Rectal smooth muscle tissue (tissue), 1 donor: ENCODE results near the gene ARMC7.
A peak's percentile ranks its signal among the peaks of the same experiment; 100 is the strongest.

Experiments
- H3K27ac ChIP-seq: one replicate; pipeline ENCODE4 v1.7.0; 2013; ENCODE audit warnings: low read depth, low read length, inconsistent platforms
- H3K27me3 ChIP-seq: one replicate; pipeline ENCODE4 v1.7.0; 2013; ENCODE audit warnings: low read length; ENCODE audit not compliant: control insufficient read depth, insufficient read depth
- H3K36me3 ChIP-seq: one replicate; pipeline ENCODE4 v1.7.0; 2013; ENCODE audit warnings: low read length; ENCODE audit not compliant: control insufficient read depth, insufficient read depth
- H3K4me1 ChIP-seq: one replicate; pipeline ENCODE4 v1.7.0; 2013; ENCODE audit warnings: low read length; ENCODE audit not compliant: control insufficient read depth, insufficient read depth
- H3K4me3 ChIP-seq: one replicate; pipeline ENCODE4 v1.7.0; 2013; ENCODE audit warnings: low read length
- H3K9ac ChIP-seq: one replicate; pipeline ENCODE4 v1.7.0; 2013; ENCODE audit warnings: low read length

The ARMC7 gene

DNA sequence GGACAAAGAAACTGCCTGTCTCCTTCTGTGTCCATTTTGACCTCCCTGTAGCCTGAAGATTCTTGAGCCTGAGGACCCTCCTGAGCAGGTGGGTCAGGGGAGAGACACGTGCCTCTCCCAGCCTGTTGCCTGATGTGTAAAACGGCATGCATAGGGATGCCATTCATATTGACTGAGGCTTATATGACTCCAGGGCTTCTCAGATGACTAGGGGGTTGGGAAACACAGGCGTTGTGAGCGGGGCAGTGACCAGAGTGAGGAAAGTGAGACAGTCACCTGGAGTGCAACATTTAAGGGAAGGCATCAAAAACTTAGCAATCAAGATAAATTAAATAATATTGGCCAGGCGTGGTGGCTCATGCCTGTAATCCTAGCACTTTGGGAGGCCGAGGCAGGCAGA, 27.1 kb upstream of the ARMC7 start:
- H3K9ac ChIP-seq: no peak overlapping the region
- H3K4me1 ChIP-seq: no peaks in the 10 kb centered on the region
- H3K4me3 ChIP-seq: no peak overlapping the region
- no peaks in the 10 kb centered on the region for H3K36me3 ChIP-seq
- no peaks in the 10 kb centered on the region for H3K27me3 ChIP-seq
- H3K27ac ChIP-seq: no peak overlapping the region

DNA sequence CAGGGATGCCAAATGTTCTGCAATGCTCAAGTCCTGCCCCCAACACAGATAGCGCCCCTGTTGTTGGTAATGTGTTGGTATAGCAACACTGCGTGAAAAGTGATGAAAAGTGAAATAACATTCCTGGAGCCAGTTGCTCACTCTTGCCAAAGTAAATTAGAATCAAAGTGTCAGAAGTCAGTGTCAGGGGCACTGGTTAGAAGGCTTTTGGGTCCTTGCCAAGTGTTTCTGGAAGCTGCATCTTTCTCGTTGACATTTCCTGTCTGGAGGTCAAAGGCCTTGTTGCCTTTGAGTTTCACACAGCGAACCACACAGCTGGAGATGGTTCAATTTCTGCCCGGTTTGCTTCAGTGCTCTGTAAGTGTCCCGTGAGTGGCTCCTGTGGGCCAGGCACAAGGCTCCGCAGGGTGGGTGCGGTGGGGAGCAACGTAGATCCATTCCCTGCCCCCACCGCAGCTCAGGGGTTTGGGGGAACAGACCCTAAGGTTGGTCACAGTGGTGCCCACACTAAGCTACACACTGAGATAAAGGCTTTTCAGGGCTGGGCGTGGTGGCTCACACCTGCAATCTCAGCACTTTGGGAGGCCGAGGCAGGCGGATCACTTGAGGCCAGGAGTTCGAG, 25.6 kb upstream of the ARMC7 start:
- no peaks in the 10 kb centered on the region for H3K4me1 ChIP-seq
- H3K4me3 ChIP-seq: no peak overlapping the region
- no peak overlapping the region for H3K9ac ChIP-seq
- no peak overlapping the region for H3K27ac ChIP-seq
- no peaks in the 10 kb centered on the region for H3K36me3 ChIP-seq
- H3K27me3 ChIP-seq: no peaks in the 10 kb centered on the region

DNA sequence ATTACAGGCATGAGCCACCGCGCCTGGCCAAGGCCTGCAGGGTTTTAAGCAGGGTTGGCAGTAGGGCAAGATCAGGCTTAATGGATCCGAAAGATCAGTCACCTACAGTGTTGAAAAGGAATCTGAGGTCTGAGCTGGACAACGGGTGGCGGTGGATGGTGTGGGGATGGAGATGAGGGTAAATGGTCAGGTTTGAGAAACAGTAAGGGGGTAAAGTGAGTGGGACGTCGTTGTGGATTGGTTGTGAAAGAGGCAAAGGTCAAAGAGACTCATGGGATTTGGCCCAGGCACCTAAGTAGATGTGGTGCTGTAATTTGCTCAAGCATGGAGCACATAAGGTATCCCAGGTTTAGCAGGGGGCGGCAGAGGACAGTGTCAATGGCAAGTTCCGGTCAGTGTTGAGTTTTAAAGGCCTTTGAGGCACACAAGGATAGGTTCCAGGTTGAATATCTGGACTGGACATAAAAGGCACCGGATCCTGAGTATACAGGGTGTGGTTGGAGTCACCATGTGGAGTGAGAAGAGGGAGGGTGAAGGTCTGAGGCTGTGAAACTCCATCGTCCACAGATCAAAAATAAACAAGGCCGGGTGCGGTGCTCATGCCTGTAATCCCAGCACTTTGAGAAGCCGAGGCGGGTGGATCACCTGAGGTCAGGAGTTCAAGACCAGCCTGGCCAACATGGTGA, 23.1 kb upstream of the ARMC7 start:
- Histone ChIP-seq H3K4me1 (peaks cover 3% of the 10 kb centered on the region), H3K4me3 (no peak overlapping the region), H3K9ac (no peak overlapping the region), H3K27me3 (no peaks in the 10 kb centered on the region), H3K36me3 (no peaks in the 10 kb centered on the region), H3K27ac (no peak overlapping the region)

DNA sequence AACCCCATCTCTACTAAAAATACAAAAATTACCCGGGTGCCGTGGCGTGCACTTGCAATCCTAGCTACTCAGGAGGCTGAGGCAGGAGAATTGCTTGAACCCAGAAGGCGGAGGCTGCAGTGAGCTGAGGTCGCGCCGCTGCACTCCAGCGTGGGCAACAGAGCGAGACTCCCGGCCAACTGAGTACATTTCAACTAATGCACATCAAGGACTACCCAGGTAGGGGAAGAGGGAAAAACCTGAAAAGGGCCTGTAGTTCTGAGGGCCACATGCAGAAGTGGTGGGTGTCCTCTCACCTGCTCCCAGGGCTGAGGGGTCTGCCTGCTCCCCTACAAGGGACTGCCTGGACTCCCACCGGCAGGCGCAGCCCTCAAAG, 22.6 kb upstream of the ARMC7 start:
- peak overlapping the region; percentile 82 for H3K9ac ChIP-seq
- peak overlapping the region; percentile 79 for H3K4me3 ChIP-seq

DNA sequence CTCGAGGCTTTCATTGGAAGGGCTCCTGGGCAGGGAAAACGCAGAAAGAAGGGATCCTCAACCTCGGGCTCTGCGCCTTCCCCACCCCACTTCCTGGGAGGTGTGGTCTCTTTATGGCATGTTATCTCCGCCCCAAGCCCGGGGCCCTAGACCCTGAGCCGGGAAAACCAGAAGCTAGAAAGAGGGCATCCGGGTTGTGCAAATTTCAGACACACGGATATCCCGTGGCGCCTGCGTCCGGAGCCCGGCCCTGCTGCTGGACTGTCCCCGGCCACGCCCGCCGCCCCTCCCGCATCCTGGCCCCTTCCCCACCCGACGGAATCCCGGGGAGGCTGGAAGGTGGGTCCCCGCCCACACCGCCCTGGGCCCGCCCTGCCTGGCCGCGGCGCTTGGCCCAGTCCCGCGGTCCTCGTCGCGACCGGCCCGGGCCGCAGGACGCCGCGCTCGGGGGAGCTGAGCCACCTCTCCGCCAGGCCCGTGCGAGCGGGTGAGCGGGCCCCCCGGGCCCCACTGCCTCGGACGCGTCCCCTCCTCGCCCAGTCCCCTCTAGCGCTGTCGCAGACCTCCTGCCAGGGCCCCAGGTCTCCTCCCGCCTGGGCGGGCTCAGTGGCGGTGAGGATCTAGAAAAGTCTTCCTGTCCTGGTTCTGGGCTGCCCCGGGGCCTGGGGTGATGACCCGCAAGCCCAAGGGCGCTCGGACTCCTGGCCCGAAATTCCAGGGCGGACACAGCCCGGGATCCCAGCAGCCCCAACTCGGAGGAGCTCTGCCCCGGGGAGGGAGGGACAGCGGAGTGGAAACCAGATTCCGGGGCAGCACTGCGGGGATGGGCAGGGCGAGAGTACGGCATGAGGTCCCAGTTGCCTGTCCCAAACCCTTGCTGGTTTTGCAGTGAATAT, 22.0 kb upstream of the ARMC7 start, which contains the start of gene SLC16A5:
TSS of gene SLC16A5 (plus strand) at position 397 of the 896 bp plus-strand sequence. CDS start 5,683 bp downstream, outside the sequence.
- Histone ChIP-seq H3K9ac (peak within 1 kb of the TSS; percentile 82), H3K27me3 (no peaks in the 10 kb centered on the region), H3K27ac (peak within 1 kb of the TSS; percentile 56), H3K36me3 (no peaks in the 10 kb centered on the region), H3K4me1 (peaks cover 3% of the 10 kb centered on the region), H3K4me3 (peak within 1 kb of the TSS; percentile 79)

More for the DNA sequence above, 22.6 kb upstream of the ARMC7 start:
- H3K36me3 ChIP-seq: no peaks in the 10 kb centered on the region
- H3K4me1 ChIP-seq: peaks cover 3% of the 10 kb centered on the region
- peak overlapping the region; percentile 16 for H3K27ac ChIP-seq
- no peaks in the 10 kb centered on the region for H3K27me3 ChIP-seq

DNA sequence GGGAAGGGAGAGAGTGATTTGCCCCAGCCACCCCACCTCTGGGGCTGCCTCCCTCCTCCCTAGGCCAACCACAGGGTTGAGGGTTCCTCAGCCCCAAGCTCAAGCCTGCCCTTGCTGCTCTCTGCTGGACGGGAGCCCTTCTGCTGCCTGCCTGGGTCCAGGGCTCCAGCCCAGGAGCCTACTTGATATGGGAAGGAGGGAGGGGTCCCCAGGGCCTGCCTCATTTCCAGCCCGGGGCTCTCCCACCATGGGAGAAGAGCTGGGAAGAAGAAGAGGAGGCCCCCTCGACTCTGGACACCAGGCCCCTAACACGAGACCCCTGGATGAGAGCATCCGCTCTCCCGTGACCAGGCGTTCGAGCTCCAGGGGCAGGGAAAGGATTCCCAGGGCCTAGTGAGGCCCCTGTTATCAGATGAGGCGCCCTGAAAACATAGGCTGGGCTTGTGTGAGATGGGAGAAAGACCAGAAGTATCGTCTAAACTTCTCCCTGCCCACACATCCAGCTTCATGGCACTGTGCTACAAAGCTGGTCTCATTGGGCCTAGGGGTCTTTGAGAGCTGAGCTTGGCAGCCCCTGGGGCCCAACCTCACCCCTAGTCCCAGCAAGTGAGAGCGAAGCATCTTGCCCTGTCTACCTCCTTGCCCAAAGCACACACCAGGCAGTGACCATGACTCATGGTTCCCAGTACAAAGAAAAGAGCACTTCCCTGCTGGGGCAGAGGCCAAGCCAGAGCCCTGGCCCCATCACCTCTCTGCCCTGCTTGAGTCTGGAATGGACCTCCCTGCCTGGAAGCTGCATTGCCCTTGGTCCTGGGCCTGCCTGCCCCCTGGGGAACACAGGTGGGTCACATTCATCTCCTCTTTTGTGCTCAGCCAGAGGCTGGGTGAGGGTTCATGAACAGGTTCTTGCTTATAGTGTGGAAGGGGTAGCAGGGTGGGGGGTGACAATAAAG, 21.0 kb upstream of the ARMC7 start:
- Histone ChIP-seq H3K27ac (peak overlapping the region; percentile 56), H3K9ac (peak overlapping the region; percentile 82), H3K4me1 (peaks cover 3% of the 10 kb centered on the region), H3K4me3 (peak overlapping the region; percentile 79), H3K36me3 (no peaks in the 10 kb centered on the region), H3K27me3 (no peaks in the 10 kb centered on the region)

DNA sequence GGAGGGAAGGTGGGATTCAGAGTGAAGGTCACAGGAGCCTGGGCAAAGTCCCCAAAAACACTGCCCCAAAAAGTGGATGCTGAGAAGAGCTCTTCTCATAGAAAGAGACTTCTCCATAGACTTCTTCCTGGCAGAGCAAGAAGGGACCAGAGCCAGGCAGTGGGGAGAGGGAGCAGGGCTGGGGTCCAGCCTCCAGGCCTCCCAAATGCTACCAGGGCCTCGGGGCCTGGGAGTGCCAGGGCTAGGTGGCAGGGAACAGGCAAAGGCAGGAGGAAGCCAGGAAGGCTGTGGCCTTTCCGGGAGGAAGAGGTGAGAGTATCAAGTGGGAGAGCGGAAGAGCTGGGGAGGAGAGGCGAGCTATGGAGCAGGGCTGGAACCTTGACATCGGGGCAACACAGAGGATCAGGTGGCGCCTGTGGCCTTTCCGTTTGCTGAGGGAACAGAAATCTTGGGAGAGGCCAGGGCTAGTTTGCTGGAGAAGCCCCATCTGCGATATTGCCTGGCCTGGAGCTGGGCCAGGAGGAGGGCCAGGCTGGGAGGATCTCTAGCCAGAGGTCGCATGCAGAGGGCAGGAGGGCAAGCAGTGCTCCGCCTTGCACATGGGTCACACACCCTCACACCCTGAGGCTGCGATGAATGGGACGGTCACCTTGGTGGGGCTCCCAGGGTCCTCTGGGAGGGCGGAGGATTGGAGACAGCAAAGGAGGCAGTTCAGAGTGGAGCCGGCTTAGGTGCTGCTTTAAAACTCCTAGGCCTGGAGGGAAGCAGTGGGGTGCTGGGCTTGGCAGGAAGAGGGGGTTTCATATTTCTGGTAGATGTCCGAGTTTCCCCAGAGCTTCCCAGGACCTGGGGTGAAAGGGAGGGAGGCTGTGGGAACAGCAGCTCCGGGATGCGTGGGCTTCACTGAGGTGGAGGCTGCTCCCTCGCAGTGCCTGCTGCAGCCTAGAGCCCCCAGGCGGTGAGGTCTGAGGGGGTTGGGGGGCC, 18.6 kb upstream of the ARMC7 start:
- peaks cover 3% of the 10 kb centered on the region for H3K4me1 ChIP-seq
- no peaks in the 10 kb centered on the region for H3K27me3 ChIP-seq
- H3K4me3 ChIP-seq: peak overlapping the region; percentile 28
- H3K9ac ChIP-seq: no peak overlapping the region
- peak overlapping the region; percentile 35 for H3K27ac ChIP-seq
- no peaks in the 10 kb centered on the region for H3K36me3 ChIP-seq

DNA sequence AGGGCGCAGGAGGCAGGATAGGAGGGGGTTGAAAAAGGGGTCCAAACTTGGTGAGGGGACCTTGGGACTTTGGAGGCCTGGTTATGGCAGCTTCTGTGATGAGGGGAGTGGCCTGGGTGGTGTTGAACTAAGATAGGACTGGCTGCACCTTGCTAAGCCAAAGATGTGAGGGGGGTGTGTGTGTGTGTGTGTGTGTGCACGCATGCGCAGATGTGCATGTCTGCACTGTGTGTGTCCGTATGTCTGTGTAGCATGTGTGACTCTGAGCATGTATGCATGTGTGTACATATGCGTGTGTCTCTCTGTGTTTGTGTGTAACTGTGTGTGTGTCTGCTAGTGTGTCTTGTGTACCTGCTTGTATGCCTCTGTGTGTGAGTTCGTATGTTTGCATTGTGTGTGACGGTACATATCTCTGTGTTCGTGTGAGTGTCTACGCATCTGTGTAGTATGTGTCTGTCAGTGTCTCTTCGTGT, 17.9 kb upstream of the ARMC7 start:
- Histone ChIP-seq H3K4me1 (peaks cover 3% of the 10 kb centered on the region), H3K27me3 (no peaks in the 10 kb centered on the region), H3K36me3 (no peaks in the 10 kb centered on the region), H3K4me3 (peak overlapping the region; percentile 17), H3K9ac (no peak overlapping the region), H3K27ac (no peak overlapping the region)

DNA sequence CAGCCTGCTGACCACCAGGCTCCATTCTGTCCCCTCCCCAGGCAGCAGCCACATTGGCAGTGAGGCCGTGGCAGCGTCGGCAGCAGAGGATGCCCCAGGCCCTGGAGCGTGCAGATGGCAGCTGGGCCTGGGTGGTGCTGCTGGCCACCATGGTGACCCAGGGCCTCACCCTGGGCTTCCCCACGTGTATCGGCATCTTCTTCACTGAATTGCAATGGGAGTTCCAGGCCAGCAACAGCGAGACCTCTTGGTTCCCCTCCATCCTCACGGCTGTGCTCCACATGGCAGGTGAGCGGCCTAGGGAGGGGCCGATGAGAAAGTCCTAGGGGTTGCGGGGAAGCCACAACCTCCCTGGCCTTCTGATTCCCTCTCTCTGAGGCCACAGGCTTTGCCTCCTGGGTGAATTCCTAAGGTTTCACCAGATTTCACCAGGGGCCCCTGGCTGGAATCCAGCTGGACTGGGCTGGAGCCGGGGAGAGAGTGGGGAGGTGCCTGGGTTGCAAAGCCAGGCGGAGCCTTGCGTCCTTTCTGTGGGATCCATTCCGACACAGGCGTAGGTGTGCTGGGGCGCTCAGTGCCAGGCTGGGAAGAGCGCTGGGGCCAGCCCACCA, 16.1 kb upstream of the ARMC7 start:
- H3K36me3 ChIP-seq: peaks cover 2% of the 10 kb centered on the region
- no peak overlapping the region for H3K27ac ChIP-seq
- H3K4me3 ChIP-seq: no peak overlapping the region
- no peak overlapping the region for H3K9ac ChIP-seq
- peaks cover 3% of the 10 kb centered on the region for H3K4me1 ChIP-seq
- H3K27me3 ChIP-seq: no peaks in the 10 kb centered on the region

DNA sequence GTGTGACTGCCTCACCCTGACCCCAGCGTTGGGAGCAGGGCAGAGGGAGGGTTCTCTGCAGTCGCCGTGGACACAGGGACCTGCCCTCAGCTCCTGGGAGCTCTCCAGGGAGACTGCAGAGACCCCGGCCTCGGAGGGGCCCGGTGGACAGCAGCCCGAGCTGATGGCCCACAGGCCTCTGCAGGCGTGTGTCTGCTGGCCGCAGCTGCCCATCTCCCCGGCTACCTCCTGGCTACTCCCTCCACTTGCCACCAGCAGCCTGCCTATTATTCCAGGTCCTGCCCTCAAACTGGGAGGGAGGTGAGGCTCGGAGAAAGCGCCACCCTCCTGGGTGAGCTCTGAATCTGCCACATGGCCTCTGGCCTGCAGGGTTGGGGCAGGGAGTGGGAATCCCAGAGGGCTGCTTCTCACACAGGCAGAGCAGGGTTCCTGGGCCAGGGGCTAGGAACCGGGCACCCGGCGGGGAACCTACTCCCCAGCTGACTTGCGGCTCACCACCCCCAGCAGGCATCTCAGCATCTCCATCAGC, 14.8 kb upstream of the ARMC7 start:
- H3K4me1 ChIP-seq: peaks cover 3% of the 10 kb centered on the region
- H3K9ac ChIP-seq: no peak overlapping the region
- no peaks in the 10 kb centered on the region for H3K27me3 ChIP-seq
- no peak overlapping the region for H3K4me3 ChIP-seq
- H3K27ac ChIP-seq: no peak overlapping the region
- H3K36me3 ChIP-seq: peaks cover 7% of the 10 kb centered on the region
